Putamen (tissue), 1 donor: ENCODE results near the gene GRIK4.
"Not testable (repeated sequence)": the region's sequence is repeated elsewhere in the genome, so short reads cannot be mapped to it uniquely, and the experiment has no call there.

Source experiments
- DNase-seq: peaks from one replicate; pipeline ENCODE4 v3.0.0-alpha.2; 2016; ENCODE audit warnings: low spot score

GRIK4 gene

GRCh38 chr11:121004206-121004840 is 492.8 kb downstream of the GRIK4 start:
- no peak for DNase-seq

- DNase-seq = no peak
Observed at GRCh38 chr11:121006922-121007321, 495.4 kb downstream of the GRIK4 start.

- DNase-seq = no peak
Observed at GRCh38 chr11:121008551-121008950, 497.0 kb downstream of the GRIK4 start.

- no peak for DNase-seq
Observed at GRCh38 chr11:121012091-121012490, 500.5 kb downstream of the GRIK4 start.

GRCh38 chr11:121018746-121019145 is 507.2 kb downstream of the GRIK4 start:
- no peak for DNase-seq

- DNase-seq = not testable (repeated sequence)
Observed at GRCh38 chr11:121021718-121022117, 510.2 kb downstream of the GRIK4 start.

GRCh38 chr11:121023848-121024751 is 512.6 kb downstream of the GRIK4 start, which contains the start of gene TBCEL:
TSS of gene TBCEL (plus strand) at chr11:121024102. CDS start at chr11:121045691, 21,589 bp downstream.
- DNase-seq = peak; percentile 89

- no peak for DNase-seq
Observed at GRCh38 chr11:121024989-121025388, 513.4 kb downstream of the GRIK4 start.

- no peak for DNase-seq
Observed at GRCh38 chr11:121029153-121029552, 517.6 kb downstream of the GRIK4 start.

- no peak for DNase-seq
Observed at GRCh38 chr11:121029813-121030445, 518.4 kb downstream of the GRIK4 start.

GRCh38 chr11:121031167-121031566 is 519.6 kb downstream of the GRIK4 start:
- no peak for DNase-seq

- not testable (repeated sequence) for DNase-seq
Observed at GRCh38 chr11:121031648-121032047, 520.1 kb downstream of the GRIK4 start.

GRCh38 chr11:121032546-121032945 is 521.0 kb downstream of the GRIK4 start:
- DNase-seq = no peak

GRCh38 chr11:121033635-121034034 is 522.1 kb downstream of the GRIK4 start:
- DNase-seq = no peak

- DNase-seq = no peak
Observed at GRCh38 chr11:121035169-121035755, 523.7 kb downstream of the GRIK4 start.

- no peak for DNase-seq
Observed at GRCh38 chr11:121035780-121036179, 524.2 kb downstream of the GRIK4 start.

GRCh38 chr11:121037016-121037415 is 525.5 kb downstream of the GRIK4 start:
- no peak for DNase-seq
